Sigmoid colon (tissue), 7 donors: ENCODE measurements around the gene GMPR2. TPM values are rescaled to one million over a fixed set of nuclear protein-coding genes. Genes with fewer than 3 reads are reported as not detected.
"Not testable (repeated sequence)": the region's sequence is repeated elsewhere in the genome, so short reads cannot be mapped to it uniquely, and the experiment has no call there.

Experiments used
- DNase-seq: peaks from one replicate; pipeline ENCODE4 v3.0.0-alpha.2; 2019
- H3K27ac ChIP-seq, 4 donors: fragments of 200-600 bp; sonication (generic); one replicate each; pipeline ENCODE4 v1.5.1; 2016 to 2019; ENCODE audit warnings: mild to moderate bottlenecking in 1 of 4
- H3K27me3 ChIP-seq, 3 donors: fragments of 200-600 bp; sonication (generic); one replicate each; pipeline ENCODE4 v1.5.1; 2019; ENCODE audit warnings: mild to moderate bottlenecking in 1 of 3
- H3K36me3 ChIP-seq, 4 donors: fragments of 200-600 bp; sonication (generic); one replicate each; pipeline ENCODE4 v1.5.1; 2016 to 2019
- H3K4me1 ChIP-seq, 4 donors: fragments of 200-600 bp; sonication (generic); one replicate each; pipeline ENCODE4 v1.5.1; 2017 to 2019
- H3K4me3 ChIP-seq, 4 donors: fragments of 200-600 bp; sonication (generic); one replicate each; pipeline ENCODE4 v1.5.1; 2017 to 2019; ENCODE audit warnings: mild to moderate bottlenecking in 2 of 4, moderate library complexity in 1 of 4
- H3K9me3 ChIP-seq, 4 donors: fragments of 200-600 bp in 3 of 4; sonication (generic) in 3 of 4; one replicate each; pipeline versions ENCODE4 v1.5.1 to v1.6.1; 2013 to 2019
- EP300 ChIP-seq, 4 donors: sonication (generic); formaldehyde crosslinking; IDR thresholded peaks; one replicate each; pipeline ENCODE4 v1.6.1; 2017; ENCODE audit warnings: antibody characterized with exemption in 4 of 4
- POLR2A ChIP-seq, 2 donors: fragments of 450-650 bp; IDR thresholded peaks; one replicate each; pipeline ENCODE4 v1.6.1; 2016; ENCODE audit warnings: antibody characterized with exemption in 2 of 2, mild to moderate bottlenecking in 2 of 2, moderate library complexity in 2 of 2
- POLR2AphosphoS5 ChIP-seq, 4 donors: sonication (generic); formaldehyde crosslinking; IDR thresholded peaks; one replicate each; pipeline ENCODE4 v1.6.1; 2017; ENCODE audit warnings: antibody characterized with exemption in 4 of 4
- WGBS, 2 donors: extraction: QIAGEN DNeasy Blood & Tissue Kit; methylation state at CpG; one replicate each; pipeline ENCODE4 v1.1.7; 2013; 5-methylcytosine and 5-hydroxymethylcytosine counted together
- intact Hi-C: fragments of 100-400 bp; cut with DNase I; formaldehyde crosslinking; loops from one replicate; pipeline ENCODE4 v1.15.1; 2023
- polyA plus RNA-seq, 3 donors: library from polyadenylated mRNA; stranded (reverse); fragments of 200-250 nt; gene quantifications; one replicate each; pipeline ENCODE4 v1.2.3, GENCODE V29; 2013
- total RNA-seq, 4 donors: library from RNA; depleted of rRNA; stranded (reverse); fragments of >200 nt; gene quantifications; one replicate each; pipeline ENCODE4 v1.1.0, GENCODE V29; 2016
- TF ChIP-seq, protein P1 (sequence below), 4 experiments: fragments of 450-650 bp in 3 of 4; fragments of 200-600 bp in 1 of 4; IDR thresholded peaks; one replicate each; pipeline ENCODE4 v1.5.1; 2016 to 2019; ENCODE audit warnings: antibody characterized with exemption in 4 of 4, mild to moderate bottlenecking in 3 of 4, moderate library complexity in 2 of 4
- donor health status: healthy with polysubstance abuse.
- donor health status: Bipolar disorder and iron deficiency.
- donor health status: healthy.

Gene GMPR2
- total and polyA plus RNA-seq, 7 donors = 44.3 to 97.1 (median 56.5) TPM

- peak within 1 kb of the TSS; percentile 86 to 98 (median 96) for H3K27ac ChIP-seq
- peaks cover 0 to 32% (median 16%) of the 10 kb centered on the region in 4 donors for H3K36me3 ChIP-seq
- 0% methylated on average over 89 of the region's 89 CpGs for WGBS, 2 donors
- TF ChIP-seq EP300 (IDR thresholded peaks at IDR 0.05) (no peak), POLR2A (IDR thresholded peaks at IDR 0.05) (peak; percentile 51 to 57), POLR2AphosphoS5 (IDR thresholded peaks at IDR 0.05) (peak; percentile 85 to 93 (median 90))
- TF ChIP-seq, protein P1, sequence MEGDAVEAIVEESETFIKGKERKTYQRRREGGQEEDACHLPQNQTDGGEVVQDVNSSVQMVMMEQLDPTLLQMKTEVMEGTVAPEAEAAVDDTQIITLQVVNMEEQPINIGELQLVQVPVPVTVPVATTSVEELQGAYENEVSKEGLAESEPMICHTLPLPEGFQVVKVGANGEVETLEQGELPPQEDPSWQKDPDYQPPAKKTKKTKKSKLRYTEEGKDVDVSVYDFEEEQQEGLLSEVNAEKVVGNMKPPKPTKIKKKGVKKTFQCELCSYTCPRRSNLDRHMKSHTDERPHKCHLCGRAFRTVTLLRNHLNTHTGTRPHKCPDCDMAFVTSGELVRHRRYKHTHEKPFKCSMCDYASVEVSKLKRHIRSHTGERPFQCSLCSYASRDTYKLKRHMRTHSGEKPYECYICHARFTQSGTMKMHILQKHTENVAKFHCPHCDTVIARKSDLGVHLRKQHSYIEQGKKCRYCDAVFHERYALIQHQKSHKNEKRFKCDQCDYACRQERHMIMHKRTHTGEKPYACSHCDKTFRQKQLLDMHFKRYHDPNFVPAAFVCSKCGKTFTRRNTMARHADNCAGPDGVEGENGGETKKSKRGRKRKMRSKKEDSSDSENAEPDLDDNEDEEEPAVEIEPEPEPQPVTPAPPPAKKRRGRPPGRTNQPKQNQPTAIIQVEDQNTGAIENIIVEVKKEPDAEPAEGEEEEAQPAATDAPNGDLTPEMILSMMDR (IDR thresholded peaks at IDR 0.05) = no peak
- intact Hi-C loops = loop anchor here (2.0 kb wide), 1 partner anchor 17 kb away; the partner anchor contains the start of gene CHMP4A
- DNase-seq = peak; percentile 94
- H3K4me3 ChIP-seq = peak within 1 kb of the TSS; percentile 66 to 91 (median 84)
- H3K4me1 ChIP-seq = peaks cover 0 to 31% (median 26%) of the 10 kb centered on the region in 4 donors
- no peaks in the 10 kb centered on the region for H3K9me3 ChIP-seq
- H3K27me3 ChIP-seq = no peaks in the 10 kb centered on the region
Observed at GRCh38 chr14:24195186-24196070, 37.3 kb upstream of the GMPR2 start, which contains the start of gene TM9SF1. TSS of gene TM9SF1 (minus strand) at chr14:24195441. CDS start at chr14:24195019, 422 bp downstream.

- intact Hi-C loops = no loop called here
- peak overlapping the region; percentile 66 to 91 (median 84) for H3K4me3 ChIP-seq
- H3K4me1 ChIP-seq = peaks cover 0 to 31% (median 26%) of the 10 kb centered on the region in 4 donors
- peak overlapping the region; percentile 86 to 98 (median 96) for H3K27ac ChIP-seq
- H3K27me3 ChIP-seq = no peaks in the 10 kb centered on the region
- peaks cover 0 to 31% (median 18%) of the 10 kb centered on the region in 4 donors for H3K36me3 ChIP-seq
- no peaks in the 10 kb centered on the region for H3K9me3 ChIP-seq
- DNase-seq = no peak
- WGBS, 2 donors = 34 to 35% methylated on average over 33 of the region's 33 CpGs
- TF ChIP-seq POLR2AphosphoS5 (IDR thresholded peaks at IDR 0.05) (no peak), EP300 (IDR thresholded peaks at IDR 0.05) (no peak), POLR2A (IDR thresholded peaks at IDR 0.05) (no peak)
- TF ChIP-seq, protein P1 (IDR thresholded peaks at IDR 0.05) = no peak
Observed at GRCh38 chr14:24196071-24197055, 36.4 kb upstream of the GMPR2 start.

GRCh38 chr14:24197056-24197450 lies 35.7 kb upstream of the GMPR2 start:
- Histone ChIP-seq H3K9me3 (no peaks in the 10 kb centered on the region), H3K27ac (no peak overlapping the region), H3K4me3 (no peak overlapping the region), H3K4me1 (peaks cover 0 to 31% (median 26%) of the 10 kb centered on the region in 4 donors), H3K27me3 (no peaks in the 10 kb centered on the region), H3K36me3 (peaks cover 0 to 29% (median 15%) of the 10 kb centered on the region in 4 donors)
- intact Hi-C loops = no loop called here
- no peak for DNase-seq
- TF ChIP-seq, protein P1 (IDR thresholded peaks at IDR 0.05) = no peak
- TF ChIP-seq POLR2A (IDR thresholded peaks at IDR 0.05) (no peak), POLR2AphosphoS5 (IDR thresholded peaks at IDR 0.05) (no peak), EP300 (IDR thresholded peaks at IDR 0.05) (no peak)
- 78 to 94% methylated on average over 2 of the region's 2 CpGs for WGBS, 2 donors

DNA sequence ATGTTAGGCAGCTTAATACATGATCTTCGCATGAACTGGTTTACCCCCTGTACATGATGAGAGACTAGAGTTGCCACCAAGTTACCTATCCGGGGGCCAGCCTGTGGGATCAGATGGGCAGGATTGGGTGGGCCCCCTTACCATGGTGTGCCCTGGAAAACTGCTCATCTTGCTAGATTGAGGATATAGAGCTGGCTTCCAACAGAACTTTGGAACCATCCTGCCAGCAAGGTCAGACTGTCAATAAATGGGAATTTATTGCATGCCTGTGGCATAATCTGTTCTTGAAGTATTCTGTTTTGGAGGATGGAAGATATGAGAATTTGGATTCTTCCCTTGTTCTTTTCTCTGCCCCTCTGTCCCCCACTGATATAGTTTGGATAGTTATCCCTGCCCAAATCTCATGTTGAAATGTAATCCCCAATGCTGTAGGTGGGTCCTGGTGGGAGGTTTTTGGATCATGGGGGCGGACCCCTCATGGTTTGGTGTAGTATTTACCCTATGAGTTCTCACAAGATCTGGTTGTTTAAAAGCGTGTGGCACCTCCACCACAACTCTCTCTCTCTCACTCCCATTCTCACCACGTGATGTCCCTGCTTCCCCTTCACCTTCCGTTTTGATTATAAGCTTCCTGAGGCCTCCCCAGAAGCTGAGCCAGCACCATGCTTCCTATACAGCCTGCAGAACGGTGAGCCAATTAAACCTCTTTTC lies 33.8 kb upstream of the GMPR2 start:
- Histone ChIP-seq H3K27me3 (no peaks in the 10 kb centered on the region), H3K36me3 (peaks cover 0 to 30% (median 3%) of the 10 kb centered on the region in 4 donors), H3K27ac (no peak overlapping the region), H3K4me3 (no peak overlapping the region), H3K4me1 (peaks cover 0 to 29% (median 25%) of the 10 kb centered on the region in 4 donors), H3K9me3 (no peaks in the 10 kb centered on the region)
- TF ChIP-seq POLR2A (IDR thresholded peaks at IDR 0.05) (no peak), POLR2AphosphoS5 (IDR thresholded peaks at IDR 0.05) (no peak), EP300 (IDR thresholded peaks at IDR 0.05) (no peak)
- TF ChIP-seq, protein P1 (IDR thresholded peaks at IDR 0.05) = no peak
- DNase-seq = peak; percentile 20
- intact Hi-C loops = no loop called here
- WGBS, 2 donors = 72 to 80% methylated on average over 7 of the region's 7 CpGs

DNA sequence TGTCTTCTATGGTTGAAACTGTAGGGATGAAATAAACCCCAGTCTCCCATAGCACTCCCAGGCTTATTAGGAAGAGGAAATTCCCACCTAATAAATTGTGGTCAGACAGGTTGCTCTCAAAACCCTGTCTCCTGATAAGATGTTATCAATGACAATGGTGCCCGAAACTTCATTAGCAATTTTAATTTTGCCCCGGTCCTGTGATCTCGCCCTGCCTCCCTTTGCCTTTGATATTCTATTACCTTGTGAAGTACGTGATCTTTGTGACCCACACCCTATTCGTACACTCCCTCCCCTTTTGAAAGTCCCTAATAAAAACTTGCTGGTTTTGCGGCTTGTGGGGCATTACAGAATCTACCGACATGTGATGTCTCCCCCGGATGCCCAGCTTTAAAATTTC lies 30.2 kb upstream of the GMPR2 start:
- H3K36me3 ChIP-seq = peaks cover 0 to 60% (median 8%) of the 10 kb centered on the region in 4 donors
- 95 to 96% methylated on average over 8 of the region's 8 CpGs for WGBS, 2 donors
- H3K4me3 ChIP-seq, intact Hi-C loops, H3K4me1 ChIP-seq, H3K27ac ChIP-seq, H3K9me3 ChIP-seq, H3K27me3 ChIP-seq: not testable (repeated sequence)
- DNase-seq = peak; percentile 3

GRCh38 chr14:24203249-24203886 lies 29.4 kb upstream of the GMPR2 start:
- DNase-seq = peak; percentile 40
- H3K36me3 ChIP-seq = peaks cover 0 to 68% (median 11%) of the 10 kb centered on the region in 4 donors

More at GRCh38 chr14:24203249-24203886, 29.4 kb upstream of the GMPR2 start:
- H3K9me3 ChIP-seq, H3K4me3 ChIP-seq, H3K4me1 ChIP-seq, H3K27me3 ChIP-seq, intact Hi-C loops, H3K27ac ChIP-seq: not testable (repeated sequence)
- 96 to 98% methylated on average over 16 of the region's 16 CpGs for WGBS, 2 donors
